DMS153 treated with DMSO at 0.1 percent for 48 hours (cell line): ENCODE results near the gene GAA.

ENCODE experiments used
- DNase-seq: peaks from one replicate; lab custom pipeline; 2025; ENCODE audit not compliant: unreplicated experiment; lab: John Stamatoyannopoulos, UW

The GAA gene

GRCh38 chr17:80101011-80101945, at the start of gene GAA:
GAA (plus strand) TSS chr17:80101581; CDS start chr17:80104587, 3,006 bp downstream.
- DNase-seq, result peak; percentile 58

DNA sequence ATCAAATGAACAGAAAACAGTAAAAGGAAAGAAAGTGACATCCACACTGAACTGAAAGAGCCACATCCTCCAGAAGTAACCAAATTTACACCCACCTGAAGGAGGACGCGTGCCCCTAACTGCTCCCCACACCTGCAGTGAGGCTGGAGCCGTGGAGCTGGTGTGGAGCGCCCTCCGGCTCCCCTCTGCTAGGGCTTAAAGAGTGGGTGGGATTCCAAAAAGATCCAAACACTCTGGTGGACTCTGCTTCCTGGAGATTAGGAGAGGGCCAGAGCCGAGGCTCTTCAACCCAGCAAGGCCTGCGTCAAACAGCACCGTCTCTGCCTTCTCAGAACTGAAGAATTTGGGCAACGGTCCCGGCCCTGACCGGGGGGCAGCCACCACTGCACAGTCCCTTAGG, 49.7 kb upstream of the GAA start:
- no peak for DNase-seq

DNA sequence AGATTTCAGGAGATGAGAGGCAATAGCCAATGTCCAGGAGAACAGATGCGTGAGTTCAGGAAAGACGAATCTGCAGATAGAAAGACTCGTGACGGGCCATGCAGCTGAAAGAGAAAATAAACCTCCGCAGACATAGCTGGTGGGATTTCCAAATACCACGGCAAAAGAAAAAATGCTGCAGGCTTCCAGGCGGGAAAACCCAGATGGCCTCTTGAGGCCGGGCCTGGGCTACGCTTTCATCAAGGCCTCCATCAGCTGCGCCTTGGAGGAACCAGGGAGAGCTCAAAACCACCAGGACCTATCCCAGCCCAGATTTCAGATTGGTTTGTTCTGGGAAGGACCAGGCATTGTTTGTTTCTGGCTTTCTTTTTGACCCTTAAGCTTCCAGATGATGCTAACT, 48.3 kb upstream of the GAA start:
- DNase-seq, result no peak

DNA sequence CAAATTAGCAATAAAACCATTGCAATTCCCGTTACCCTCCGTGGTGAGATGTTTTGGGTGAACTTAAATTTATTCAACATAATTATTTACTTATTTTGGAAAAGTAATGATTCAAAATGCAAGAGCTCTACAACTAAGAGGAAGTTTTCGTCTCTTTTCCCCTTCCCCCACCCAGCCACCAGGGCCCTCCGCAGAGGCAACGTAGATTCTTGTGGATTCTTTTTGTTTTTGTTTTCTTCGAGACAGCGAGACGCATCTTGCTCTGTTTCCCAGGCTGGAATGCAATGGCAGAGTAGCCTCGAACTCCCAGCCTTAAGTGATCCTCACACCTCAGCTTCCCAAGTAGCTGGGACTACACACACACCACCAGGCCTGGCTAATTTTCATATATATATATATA, 45.8 kb upstream of the GAA start:
- no peak for DNase-seq

DNA sequence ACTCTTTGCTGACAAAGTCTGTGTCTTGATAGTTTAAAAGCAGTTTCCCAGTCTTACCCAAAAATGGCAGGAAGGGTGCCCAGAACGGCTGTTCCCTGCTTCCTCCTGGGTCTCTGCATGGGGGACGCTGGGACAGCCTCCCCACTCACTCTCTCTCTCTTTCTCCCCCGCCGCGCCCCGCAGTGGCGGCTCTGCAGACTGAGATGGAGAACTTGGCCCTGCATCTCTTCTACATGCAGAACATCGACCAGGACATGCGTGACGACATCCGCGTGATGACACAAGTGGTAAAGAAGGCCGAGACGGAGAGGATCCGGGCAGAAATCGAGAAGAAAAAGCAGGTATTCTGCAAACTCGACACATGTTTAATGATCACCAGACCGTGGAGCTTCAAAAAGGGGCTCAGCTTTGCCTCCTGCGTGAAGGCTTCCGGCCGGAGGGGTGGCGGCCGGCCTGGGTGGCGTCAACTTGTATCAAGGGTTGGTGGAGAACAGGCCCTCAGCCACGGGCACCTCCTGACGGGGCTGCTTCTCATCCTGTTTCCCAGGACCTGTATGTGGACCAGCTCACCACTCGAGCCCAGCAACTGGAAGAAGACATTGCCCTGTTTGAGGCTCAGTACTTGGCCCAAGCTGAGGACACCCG, 42.9 kb upstream of the GAA start:
- DNase-seq, result no peak

DNA sequence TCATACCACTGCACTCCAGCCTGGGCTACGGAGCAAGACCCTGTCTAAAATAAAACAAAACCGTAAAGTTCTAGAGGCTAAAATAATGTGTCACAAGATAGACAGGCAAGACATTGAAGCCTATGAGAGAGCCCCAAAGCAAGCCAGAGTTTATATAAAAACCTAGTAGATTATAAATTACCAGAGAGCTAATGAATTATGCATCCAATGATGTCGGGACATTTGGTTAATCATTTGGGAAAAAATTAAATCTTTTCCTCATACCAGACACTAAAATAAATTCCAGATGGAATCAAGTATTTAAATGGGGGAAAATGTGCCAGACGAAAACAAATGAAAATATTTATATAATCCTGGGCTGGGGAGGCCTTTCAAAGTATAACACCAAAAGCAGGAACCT, 40.7 kb upstream of the GAA start:
- no peak for DNase-seq

GRCh38 chr17:80061421-80061820, 40.0 kb upstream of the GAA start:
- DNase-seq, result no peak

GRCh38 chr17:80063830-80064585, 37.4 kb upstream of the GAA start:
- no peak for DNase-seq

DNA sequence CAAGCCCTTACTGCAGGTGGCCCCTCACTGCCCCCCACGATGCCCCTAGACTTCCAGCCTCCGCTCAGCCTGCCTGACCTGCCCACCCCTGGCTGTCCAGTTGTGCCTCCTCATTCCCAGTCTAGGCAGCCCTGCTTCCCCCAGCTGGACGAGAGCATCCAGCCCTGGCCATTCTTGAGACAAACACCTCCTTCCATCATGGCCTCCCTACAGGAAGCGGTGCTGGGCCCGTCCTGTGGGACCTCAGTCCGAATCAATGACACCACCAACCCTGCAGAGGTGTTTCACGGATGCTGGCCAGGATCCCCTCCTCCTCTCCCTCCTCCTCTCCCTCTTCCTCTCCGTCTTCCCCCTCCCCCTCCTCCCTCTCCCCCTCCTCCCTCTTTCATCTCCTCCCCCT, 36.7 kb upstream of the GAA start:
- no peak for DNase-seq

DNA sequence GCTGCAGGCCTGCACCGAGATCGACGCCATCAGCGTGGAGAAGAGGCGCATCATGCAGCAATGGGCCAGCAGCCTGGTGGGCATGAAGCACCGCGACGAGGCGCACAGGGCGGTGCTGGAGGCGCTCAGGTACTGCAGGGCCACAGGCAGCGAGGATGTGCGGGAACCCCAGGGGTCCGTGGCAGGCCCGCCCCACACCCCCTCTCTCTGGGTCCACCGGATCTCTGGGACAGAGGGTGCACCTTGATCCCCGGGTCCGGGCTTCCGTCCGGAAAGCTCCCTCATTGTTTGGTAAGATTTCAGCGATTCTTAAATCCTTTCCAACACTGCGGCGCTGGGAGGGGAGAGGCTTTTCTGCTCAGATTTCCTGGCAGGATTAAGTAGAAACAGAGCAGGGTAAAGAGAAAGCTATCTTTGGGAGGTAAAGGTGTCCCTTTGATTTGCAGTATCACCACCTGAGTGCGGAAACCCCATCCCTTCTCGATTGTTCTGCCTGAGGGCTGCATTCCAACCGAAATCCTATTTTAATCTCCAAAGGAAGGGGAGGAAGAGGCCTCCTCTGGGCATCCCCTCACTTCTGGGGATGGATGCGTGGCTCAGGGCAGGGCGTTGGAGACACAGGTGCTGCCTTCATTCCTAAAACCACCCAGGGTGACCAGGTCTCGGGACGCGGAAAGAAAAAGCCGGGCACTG, 35.8 kb upstream of the GAA start:
- DNase-seq, result no peak

DNA sequence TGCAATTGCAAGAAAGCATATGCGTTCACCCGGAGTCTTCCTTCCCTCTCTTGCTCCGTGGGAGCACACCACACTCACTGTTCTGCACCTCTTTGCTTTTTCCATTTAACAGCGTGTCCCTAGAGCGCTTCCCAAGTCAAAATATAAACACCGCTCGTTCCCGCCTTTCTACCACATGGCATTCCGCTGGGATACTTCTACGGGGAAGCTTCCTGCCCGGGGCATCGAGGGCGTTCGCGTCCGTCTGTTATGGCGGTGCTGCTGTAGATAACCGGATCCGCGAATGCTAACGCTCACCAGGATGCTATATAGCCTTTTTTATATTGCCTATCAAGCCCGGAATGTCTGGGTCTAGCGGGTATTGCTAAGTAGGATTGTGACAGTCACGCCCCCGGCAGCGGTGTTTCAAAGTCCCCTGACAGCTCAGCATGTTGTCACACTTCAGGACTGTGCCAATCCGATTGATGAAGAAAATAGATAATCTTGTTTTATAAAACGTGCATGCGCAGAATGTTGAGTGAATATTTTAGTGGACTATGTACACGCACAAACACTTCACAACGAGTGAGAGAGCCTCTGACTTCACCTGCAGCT, 33.9 kb upstream of the GAA start:
- DNase-seq, result no peak

- DNase-seq, result no peak
Measured at GRCh38 chr17:80068301-80069222, 32.8 kb upstream of the GAA start.

DNA sequence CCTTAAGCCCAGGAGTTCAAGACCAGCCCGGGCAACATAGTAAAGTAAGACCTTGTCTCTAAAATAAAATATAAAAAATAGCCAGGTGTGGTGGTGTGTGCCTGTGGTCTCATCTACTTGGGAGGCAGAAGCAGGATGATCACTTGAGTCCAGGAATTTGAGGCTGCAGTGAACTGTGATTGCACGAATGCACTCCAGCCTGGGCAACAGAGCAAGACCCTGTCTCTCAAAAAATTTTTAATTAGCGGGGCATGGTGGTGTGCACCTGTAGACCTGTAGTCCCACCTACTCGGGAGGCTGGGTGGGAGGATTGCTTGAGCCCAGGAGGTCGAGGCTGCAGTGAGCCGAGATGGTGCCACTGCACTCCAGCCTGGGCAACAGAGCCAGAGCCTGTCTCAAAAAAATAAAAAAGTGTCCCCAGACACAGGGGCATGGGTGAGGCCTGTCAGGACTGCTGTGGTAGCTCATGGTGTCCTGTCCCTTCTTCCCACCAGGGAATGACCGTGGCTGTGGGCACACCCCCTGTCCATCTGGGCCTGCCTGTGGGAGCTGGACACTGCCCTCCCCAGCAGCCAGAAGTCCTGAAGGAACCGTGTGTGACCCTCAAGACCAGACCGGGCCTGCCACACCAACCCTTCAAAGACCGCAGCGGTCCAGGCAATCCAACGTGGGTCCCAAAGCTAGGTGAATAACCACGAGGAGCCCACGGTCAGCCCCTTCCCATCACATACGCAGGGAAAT, 30.8 kb upstream of the GAA start:
- DNase-seq, result no peak

- DNase-seq, result peak; percentile 56
Measured at GRCh38 chr17:80071116-80071841, 30.1 kb upstream of the GAA start.

DNA sequence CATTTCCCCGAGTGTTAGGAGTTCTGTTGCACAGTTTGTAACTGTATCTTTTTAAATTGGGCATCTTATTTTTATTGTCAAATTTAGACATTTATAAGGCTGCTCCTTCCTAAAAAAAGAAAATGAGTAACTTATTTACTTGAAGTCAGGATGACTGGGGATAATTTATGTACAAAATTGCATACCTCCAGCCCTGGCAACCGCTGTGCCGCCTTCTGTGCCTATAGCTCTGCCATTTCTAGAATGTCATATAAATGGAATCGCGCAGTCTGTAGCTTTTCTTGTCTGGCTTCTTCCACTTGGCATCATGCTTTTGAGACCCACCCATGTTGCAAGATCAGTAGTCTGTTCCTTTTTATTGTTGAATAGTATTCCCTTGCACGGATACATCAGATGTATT, 29.0 kb upstream of the GAA start:
- DNase-seq, result no peak

- no peak for DNase-seq
Measured at GRCh38 chr17:80080081-80080480, 21.3 kb upstream of the GAA start.

- no peak for DNase-seq
Measured at GRCh38 chr17:80081596-80081995, 19.8 kb upstream of the GAA start.

- peak; percentile 51 for DNase-seq
Measured at GRCh38 chr17:80082403-80083135, 18.8 kb upstream of the GAA start.
